Adipose tissue (tissue), 3 donors: ENCODE data around the gene YTHDF2. TPM values are rescaled to one million over a fixed set of nuclear protein-coding genes. Genes with fewer than 3 reads are reported as not detected.
"Not testable (repeated sequence)": the region's sequence is repeated elsewhere in the genome, so short reads cannot be mapped to it uniquely, and the experiment has no call there.

Source experiments
- H3K27ac ChIP-seq: one replicate; pipeline ENCODE4 v1.5.1; 2013; ENCODE audit warnings: low read depth, low read length
- WGBS, 3 donors: extraction: QIAGEN DNeasy Blood & Tissue Kit; methylation state at CpG; one replicate each; pipeline ENCODE4 v1.1.7; 2013; 5-methylcytosine and 5-hydroxymethylcytosine counted together
- polyA plus RNA-seq, 3 donors: library from polyadenylated mRNA; stranded (reverse); fragments of 200-250 nt; gene quantifications; one replicate each; pipeline ENCODE4 v1.2.3, GENCODE V29; 2013
- donor health status: healthy with polysubstance abuse.
- donor health status: Bipolar disorder and iron deficiency.
- donor health status: healthy.

Gene YTHDF2
- 10 to 100 TPM; 16.5 to 40.2 (median 28.6) TPM for polyA plus RNA-seq

DNA sequence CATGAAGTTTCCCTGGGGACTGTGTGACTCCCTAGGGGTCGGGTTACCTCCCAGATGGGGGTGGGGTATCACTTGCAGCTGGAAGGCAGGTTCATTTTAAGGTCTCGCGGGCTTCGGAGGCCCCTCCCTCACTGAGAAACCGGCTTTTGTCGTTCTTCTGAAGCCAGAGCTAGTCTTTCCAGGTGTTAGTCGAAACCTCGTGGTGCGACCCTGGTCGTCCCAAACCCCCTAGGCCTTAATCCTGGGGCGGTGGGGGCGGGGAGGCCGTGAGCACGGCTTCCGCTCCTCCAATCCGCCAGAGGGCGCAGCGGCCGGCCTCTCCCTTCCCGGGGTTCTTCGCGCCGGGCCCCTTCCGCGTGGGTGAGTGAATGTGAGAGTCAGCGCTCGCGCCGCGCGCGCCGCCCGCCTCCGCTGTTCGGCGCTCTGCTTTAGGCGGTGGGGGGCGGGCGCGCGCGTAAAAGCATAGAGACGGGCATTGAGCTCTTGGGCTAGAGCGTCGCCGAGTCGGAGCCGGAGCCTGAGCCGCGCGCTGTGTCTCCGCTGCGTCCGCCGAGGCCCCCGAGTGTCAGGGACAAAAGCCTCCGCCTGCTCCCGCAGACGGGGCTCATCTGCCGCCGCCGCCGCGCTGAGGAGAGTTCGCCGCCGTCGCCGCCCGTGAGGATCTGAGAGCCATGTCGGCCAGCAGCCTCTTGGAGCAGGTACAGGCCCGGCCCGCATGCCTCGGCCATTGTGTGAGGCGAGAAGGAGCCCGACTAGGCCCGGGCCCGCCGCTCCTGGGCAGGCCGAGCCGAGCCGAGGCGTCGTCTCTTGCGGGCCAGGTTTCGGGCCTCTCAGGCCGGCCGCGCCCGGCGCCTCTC is at the start of gene YTHDF2:
YTHDF2 (plus strand) TSS at position 491 of the 857 bp plus-strand sequence; CDS start at position 672, 181 bp downstream.
- 0% methylated on average over 81 to 92 of the region's 92 CpGs for WGBS, 3 donors

GRCh38 chr1:28691627-28692026 is 45.1 kb upstream of the YTHDF2 start:
- H3K27ac ChIP-seq = not testable (repeated sequence)
- WGBS, 3 donors = 86 to 100% (median 98%) methylated on average over 1 of the region's 1 CpG

More for the DNA sequence above, at the start of gene YTHDF2:
- H3K27ac ChIP-seq = peak within 1 kb of the TSS; percentile 74

- WGBS, 3 donors = 83 to 90% (median 88%) methylated on average over 3 of the region's 3 CpGs
- no peak overlapping the region for H3K27ac ChIP-seq
Measured at GRCh38 chr1:28703629-28704028, 33.1 kb upstream of the YTHDF2 start.

GRCh38 chr1:28716336-28716735 is 20.4 kb upstream of the YTHDF2 start:
- no peak overlapping the region for H3K27ac ChIP-seq
- WGBS, 3 donors = 93 to 98% (median 95%) methylated on average over 2 of the region's 2 CpGs

- WGBS, 3 donors = 91 to 100% (median 98%) methylated on average over 1 of the region's 1 CpG
- no peak overlapping the region for H3K27ac ChIP-seq
Measured at GRCh38 chr1:28718166-28718565, 18.6 kb upstream of the YTHDF2 start.

GRCh38 chr1:28718586-28719331 is 18.0 kb upstream of the YTHDF2 start:
- 75 to 88% (median 83%) methylated on average over 4 of the region's 4 CpGs for WGBS, 3 donors
- H3K27ac ChIP-seq = no peak overlapping the region

DNA sequence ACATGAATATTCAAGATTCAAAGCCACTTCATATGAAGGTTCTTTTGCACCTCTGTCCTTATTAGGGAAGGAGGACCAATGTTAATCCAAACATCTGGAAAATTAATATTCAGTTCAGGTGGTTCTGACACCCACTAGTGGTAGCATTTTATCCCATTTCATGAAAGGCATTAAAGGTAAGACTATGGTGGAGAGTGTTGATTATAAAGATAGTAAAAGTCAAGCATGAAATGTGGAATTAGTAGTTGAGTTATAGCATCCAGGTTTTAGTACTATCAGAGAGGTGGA is 17.5 kb upstream of the YTHDF2 start:
- H3K27ac ChIP-seq = no peak overlapping the region

GRCh38 chr1:28720376-28720775 is 16.4 kb upstream of the YTHDF2 start:
- WGBS, 3 donors = 70 to 78% (median 73%) methylated on average over 5 of the region's 5 CpGs
- H3K27ac ChIP-seq = no peak overlapping the region

DNA sequence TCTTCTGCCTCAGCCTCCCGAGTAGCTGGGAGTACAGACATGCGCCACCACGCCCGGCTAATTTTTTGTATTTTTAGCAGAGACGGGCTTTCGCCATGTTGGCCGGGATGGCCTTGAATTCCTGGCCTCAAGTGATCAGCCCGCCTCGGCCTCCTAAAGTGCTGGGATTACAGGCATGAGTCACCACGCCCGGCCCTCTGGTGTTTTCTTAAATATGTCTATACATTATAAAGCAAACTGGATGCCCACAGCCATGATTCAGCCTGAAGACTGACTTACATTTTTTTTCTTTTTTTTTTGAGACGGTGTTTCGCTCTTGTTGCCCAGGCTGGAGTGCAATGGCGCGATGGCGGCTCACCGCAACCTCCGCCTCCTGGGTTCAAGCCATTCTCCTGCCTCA is 14.8 kb upstream of the YTHDF2 start:
- WGBS, 3 donors = 92 to 96% (median 94%) methylated on average over 18 of the region's 18 CpGs
- H3K27ac ChIP-seq = not testable (repeated sequence)

- 88 to 94% (median 93%) methylated on average over 5 of the region's 5 CpGs for WGBS, 3 donors
- not testable (repeated sequence) for H3K27ac ChIP-seq
Measured at GRCh38 chr1:28725365-28725764, 11.4 kb upstream of the YTHDF2 start.

DNA sequence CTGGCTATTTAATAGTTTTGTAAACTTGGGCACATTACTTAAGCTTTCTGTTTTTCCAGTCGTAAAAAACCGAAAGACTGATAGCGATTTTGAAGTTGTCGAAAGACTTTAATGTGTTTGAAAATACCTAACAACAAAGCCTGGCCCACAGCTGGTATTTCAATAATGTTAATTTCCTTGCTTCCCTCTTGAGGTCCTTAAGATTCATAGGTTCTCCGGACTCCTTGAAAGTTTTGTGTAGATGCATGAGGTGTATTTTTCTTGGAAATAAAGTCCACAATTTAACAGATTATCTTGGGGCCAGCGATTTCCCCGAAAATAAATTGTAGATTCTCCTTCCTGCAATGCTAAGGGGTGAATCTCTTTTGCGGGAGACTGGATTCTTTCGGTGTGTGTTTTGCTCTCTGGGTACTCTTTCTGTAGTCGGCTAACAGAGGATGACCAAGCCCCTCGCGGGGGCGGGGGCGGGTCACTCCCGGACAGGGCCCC is 735 bp upstream of the YTHDF2 start:
- H3K27ac ChIP-seq = no peak overlapping the region
- 6 to 15% (median 13%) methylated on average over 15 of the region's 15 CpGs for whole genome bisulfite sequencing, 3 donors

- 0 to 1% (median 1%) methylated on average over 52 to 53 of the region's 53 CpGs for WGBS, 3 donors
- H3K27ac ChIP-seq = peak overlapping the region; percentile 74
Measured at GRCh38 chr1:28737307-28738132, 780 bp downstream of the YTHDF2 start.

DNA sequence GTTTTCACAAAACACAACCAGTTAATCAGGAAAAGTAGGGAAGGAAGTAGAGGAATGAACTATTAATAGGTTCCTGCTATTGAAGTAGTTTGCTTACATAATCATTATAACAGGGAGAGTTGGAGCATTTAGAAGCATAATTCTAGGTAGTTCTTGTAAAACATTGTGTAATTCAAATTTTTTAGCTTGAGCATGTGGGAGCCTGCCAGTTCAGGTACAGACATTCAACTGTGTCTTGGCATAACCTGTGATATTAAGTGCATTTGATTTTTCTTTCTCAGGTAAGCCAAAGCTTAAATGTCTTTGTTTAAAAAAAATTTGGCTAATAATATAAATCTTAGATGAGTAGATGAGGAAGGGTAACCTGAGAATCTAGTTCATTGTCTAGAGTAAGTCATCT is 3.4 kb downstream of the YTHDF2 start:
- H3K27ac ChIP-seq = no peak overlapping the region

DNA sequence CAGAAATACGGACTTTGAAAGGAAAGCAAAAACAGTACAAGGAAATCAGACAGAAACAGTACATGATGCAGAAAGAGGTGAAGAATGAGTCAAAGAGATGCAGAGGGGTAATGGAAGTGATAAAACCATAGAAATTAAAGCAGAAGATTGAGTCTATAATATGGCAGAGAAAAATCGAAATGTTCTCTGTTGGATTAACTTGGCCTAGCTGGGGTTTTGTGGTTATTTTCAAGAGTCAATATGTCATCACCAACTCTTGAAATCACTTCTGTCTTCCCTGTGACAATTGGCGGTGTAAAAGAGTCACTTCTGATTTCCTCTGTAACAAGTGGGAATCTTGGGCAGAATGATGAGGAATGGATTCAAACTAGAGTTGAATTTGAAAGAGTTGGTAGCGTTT is 7.4 kb downstream of the YTHDF2 start:
- no peak overlapping the region for H3K27ac ChIP-seq
- WGBS, 3 donors = 62 to 70% (median 67%) methylated on average over 4 of the region's 4 CpGs

DNA sequence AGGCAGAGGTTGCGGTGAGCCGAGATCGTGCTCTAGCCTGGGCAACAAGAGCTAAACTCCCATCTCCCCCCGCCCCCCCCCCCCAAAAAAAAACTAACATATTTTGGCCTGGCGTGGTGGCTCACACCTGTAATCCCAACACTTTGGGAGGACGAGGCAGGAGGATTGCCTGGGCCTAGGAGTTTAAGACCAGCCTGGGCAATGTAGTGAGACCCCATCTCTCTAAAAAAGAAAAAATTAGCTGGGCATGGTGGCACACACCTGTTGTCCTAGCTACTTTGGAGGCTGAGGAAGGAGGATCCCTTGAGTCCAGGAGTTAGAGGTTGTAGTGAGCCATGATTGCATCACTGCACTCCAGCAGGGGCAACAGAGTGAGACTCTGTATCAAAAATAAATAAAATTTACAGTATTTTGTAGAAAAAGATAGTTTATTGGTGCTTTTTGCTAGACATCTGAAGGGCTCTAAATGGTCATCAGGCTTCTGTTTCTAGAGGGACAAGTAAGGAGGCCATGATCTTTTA is 9.0 kb downstream of the YTHDF2 start:
- 96 to 100% (median 99%) methylated on average over 6 of the region's 6 CpGs for WGBS, 3 donors
- H3K27ac ChIP-seq = no peak overlapping the region

- WGBS, 3 donors = 76 to 87% (median 82%) methylated on average over 5 of the region's 5 CpGs
- H3K27ac ChIP-seq = no peak overlapping the region
Measured at GRCh38 chr1:28750330-28750729, 13.6 kb downstream of the YTHDF2 start.

- WGBS, 3 donors = 80 to 90% (median 85%) methylated on average over 8 of the region's 8 CpGs
- H3K27ac ChIP-seq = not testable (repeated sequence)
Measured at GRCh38 chr1:28750771-28751294, 14.1 kb downstream of the YTHDF2 start.

DNA sequence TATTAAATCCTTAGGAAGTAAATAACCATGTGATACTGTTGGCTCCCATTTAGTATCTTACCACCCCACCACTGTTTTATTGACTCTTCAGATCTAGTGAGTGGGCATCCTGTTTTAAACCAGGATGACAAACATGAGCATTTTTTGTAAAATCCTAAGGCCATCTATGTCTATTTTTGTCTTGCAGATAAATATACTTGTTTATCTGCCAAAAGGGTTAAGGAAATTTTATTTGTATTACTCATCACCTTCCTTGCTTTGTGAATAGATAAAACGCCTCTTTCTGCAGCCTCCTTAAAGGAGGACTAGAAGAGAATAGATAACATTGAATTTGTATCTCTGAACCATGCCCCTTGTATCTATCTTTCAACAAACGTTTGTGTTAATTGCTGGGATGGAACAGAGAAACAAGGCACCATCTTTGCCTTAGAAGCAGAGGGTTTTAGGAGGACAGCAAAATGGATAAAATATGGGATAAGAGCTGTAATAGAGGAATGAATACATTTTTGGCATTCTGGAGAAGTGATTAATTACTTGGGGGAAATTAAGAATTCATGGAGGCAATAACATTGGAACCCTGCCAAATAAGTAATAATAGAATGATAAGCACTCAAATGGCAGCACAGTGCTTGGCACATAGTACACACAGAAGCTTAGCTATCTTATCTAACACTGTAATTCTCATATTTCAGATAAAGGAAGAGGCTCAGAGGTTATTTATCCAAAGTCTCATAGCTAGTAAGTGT is 14.7 kb downstream of the YTHDF2 start:
- WGBS, 3 donors = 35 to 36% (median 35%) methylated on average over 2 of the region's 2 CpGs
- H3K27ac ChIP-seq = no peak overlapping the region
